HCT116 (cell line): ENCODE data around the gene DHRSX. TPM values are rescaled to one million over a fixed set of nuclear protein-coding genes. Genes with fewer than 3 reads are reported as not detected.

Experiments used
- ATAC-seq: fragments of 200-7000 bp; cut with Tn5 transposase; 2 replicates; pipeline ENCODE4 v1.9.1; 2020; ENCODE audit warnings: mild to moderate bottlenecking, moderate library complexity
- BruUV-seq: library from RNA; stranded (reverse); fragments of 400-500 nt; replicated peaks from 2 replicates; lab custom pipeline; 2021; lab: Mats Ljungman, UMichigan
- CTCF ChIA-PET: fragments of 300-600 bp; sonication (Branson Sonifier 250); formaldehyde crosslinking; loops from one replicate; lab custom pipeline; 2021; ENCODE audit warnings: antibody characterized with exemption; lab: Charles Lee
- POLR2A ChIA-PET: fragments of 300-600, 350-600 bp; sonication (Branson Sonifier 250); formaldehyde crosslinking; loops from one replicate; lab custom pipeline; 2021; ENCODE audit warnings: antibody characterized with exemption; lab: Charles Lee
- RAD21 ChIA-PET, 2 experiments: fragments of 300-600 bp; sonication (Branson Sonifier 250); formaldehyde crosslinking; loops; one replicate each; lab custom pipeline; 2023; ENCODE audit warnings: low total read pairs in 2 of 2; ENCODE audit not compliant: uncharacterized antibody in 2 of 2, unreplicated experiment in 2 of 2, low non-redundant PET in 1 of 2; lab: Charles Lee
- DNase-seq: peaks from one replicate; pipeline ENCODE4 v3.0.0-alpha.2; 2010; ENCODE audit warnings: low read depth, low spot score
- H2AFZ ChIP-seq: fragments of 200-600 bp; shearing (Covaris generic), sonication (generic); 2 replicates; pipeline ENCODE4 v1.6.1; 2017; ENCODE audit warnings: low read depth, mixed run types, mixed read lengths, antibody characterized with exemption, low read length; ENCODE audit not compliant: poor library complexity, severe bottlenecking
- H3K27ac ChIP-seq: 2 replicates; pipeline ENCODE4 v1.5.1; 2012; ENCODE audit warnings: low read depth, low read length
- H3K27me3 ChIP-seq: fragments of 200-600 bp; sonication (generic); 2 replicates; pipeline ENCODE4 v1.6.1; 2016; ENCODE audit warnings: mixed run types, low read length, mixed read lengths; ENCODE audit not compliant: insufficient read depth
- H3K36me3 ChIP-seq, 2 experiments: fragments of 200-500 bp in 1 of 2; fragments of 200-600 bp in 1 of 2; sonication (Bioruptor generic) in 1 of 2; sonication (generic) in 1 of 2; 2 replicates each; pipeline versions ENCODE4 v1.5.1 to v1.6.1; 2014 to 2016; ENCODE audit warnings: low read length in 2 of 2, inconsistent platforms in 1 of 2, mixed read lengths in 1 of 2, mixed run types in 1 of 2; ENCODE audit not compliant: insufficient read depth in 2 of 2, control insufficient read depth in 1 of 2
- H3K4me1 ChIP-seq, 2 experiments: fragments of 200-600 bp in 1 of 2; sonication (generic) in 1 of 2; 2 replicates each; pipeline versions ENCODE4 v1.5.1 to v1.6.1; 2012 to 2017; ENCODE audit warnings: low read length in 2 of 2, inconsistent platforms in 1 of 2, mild to moderate bottlenecking in 1 of 2, mixed read lengths in 1 of 2, mixed run types in 1 of 2, moderate library complexity in 1 of 2; ENCODE audit not compliant: insufficient read depth in 2 of 2, control insufficient read depth in 1 of 2
- H3K4me2 ChIP-seq: fragments of 200-600 bp; sonication (generic); 2 replicates; pipeline ENCODE4 v1.6.1; 2017; ENCODE audit warnings: mixed run types, low read length, mixed read lengths
- H3K4me3 ChIP-seq, 2 experiments: fragments of 200-600 bp in 1 of 2; sonication (generic) in 1 of 2; replicated peaks in 1 of 2; 2 replicates each; pipeline ENCODE4 v1.5.1; 2011 to 2016; ENCODE audit warnings: low read length in 2 of 2, control low read depth in 1 of 2, low read depth in 1 of 2, mild to moderate bottlenecking in 1 of 2, mixed read lengths in 1 of 2, mixed run types in 1 of 2
- H3K79me2 ChIP-seq: fragments of 200-600 bp; sonication (generic); 2 replicates; pipeline ENCODE4 v1.6.1; 2017; ENCODE audit warnings: mild to moderate bottlenecking, mixed run types, low read length, moderate library complexity, mixed read lengths; ENCODE audit not compliant: insufficient read depth
- H3K9ac ChIP-seq: fragments of 200-600 bp; sonication (generic); 2 replicates; pipeline ENCODE4 v1.6.1; 2016; ENCODE audit warnings: low read length, mixed read lengths
- H3K9me2 ChIP-seq: fragments of 200-600 bp; sonication (generic), shearing (Covaris generic); 2 replicates; pipeline ENCODE4 v1.6.1; 2017; ENCODE audit warnings: mixed run types, mild to moderate bottlenecking, moderate library complexity; ENCODE audit not compliant: insufficient read depth
- H3K9me3 ChIP-seq, 2 experiments: fragments of 200-500 bp in 1 of 2; fragments of 200-600 bp in 1 of 2; sonication (Bioruptor generic) in 1 of 2; sonication (generic) in 1 of 2; 2 replicates each; pipeline ENCODE4 v1.6.1; 2014 to 2017; ENCODE audit warnings: low read length in 2 of 2, mixed read lengths in 2 of 2, inconsistent platforms in 1 of 2, low read depth in 1 of 2, mild to moderate bottlenecking in 1 of 2, mixed run types in 1 of 2, moderate library complexity in 1 of 2; ENCODE audit not compliant: control insufficient read depth in 1 of 2, insufficient read depth in 1 of 2
- H4K20me1 ChIP-seq: fragments of 200-600 bp; sonication (generic), shearing (Covaris generic); 2 replicates; pipeline ENCODE4 v1.6.1; 2017; ENCODE audit warnings: mixed run types, mild to moderate bottlenecking, moderate library complexity; ENCODE audit not compliant: insufficient read depth
- CBX3 ChIP-seq: IDR thresholded peaks from 2 replicates; pipeline ENCODE4 v1.6.1; 2012; ENCODE audit warnings: low read depth
- CTCF ChIP-seq, 3 experiments: fragments of 200-600 bp in 1 of 3; sonication (generic) in 1 of 3; IDR thresholded peaks in 2 of 3; conservative IDR thresholded peaks in 1 of 3; 2 replicates each; pipeline ENCODE4 v1.5.1; 2012 to 2017; ENCODE audit warnings: low read depth in 2 of 3, low read length in 2 of 3, antibody characterized with exemption in 1 of 3, borderline replicate concordance in 1 of 3, control low read depth in 1 of 3, mild to moderate bottlenecking in 1 of 3, mixed read lengths in 1 of 3, mixed run types in 1 of 3, moderate library complexity in 1 of 3; ENCODE audit not compliant: insufficient read depth in 1 of 3
- EGR1 ChIP-seq: IDR thresholded peaks from 2 replicates; pipeline ENCODE4 v1.6.1; 2012; ENCODE audit warnings: low read depth
- EZH2 ChIP-seq: fragments of 200-600 bp; sonication (generic); IDR thresholded peaks from 2 replicates; pipeline ENCODE4 v1.6.1; 2017; ENCODE audit warnings: antibody characterized with exemption, mixed run types
- JUND ChIP-seq: IDR thresholded peaks from 2 replicates; pipeline ENCODE4 v1.6.1; 2012
- SIN3A ChIP-seq: IDR thresholded peaks from 2 replicates; pipeline ENCODE4 v1.6.1; 2012; ENCODE audit warnings: low read depth
- SP1 ChIP-seq: IDR thresholded peaks from 2 replicates; pipeline ENCODE4 v1.6.1; 2012; ENCODE audit warnings: low read depth
- SRF ChIP-seq: IDR thresholded peaks from 2 replicates; pipeline ENCODE4 v1.6.1; 2012; ENCODE audit warnings: low read depth
- YY1 ChIP-seq: IDR thresholded peaks from 2 replicates; pipeline ENCODE4 v1.6.1; 2011; ENCODE audit warnings: low read length, low read depth, moderate library complexity, mild to moderate bottlenecking; ENCODE audit not compliant: insufficient replicate concordance; ENCODE audit errors: extremely low read depth
- ZFX ChIP-seq: fragments of 450-650 bp; IDR thresholded peaks from 2 replicates; pipeline ENCODE4 v1.6.1; 2017
- intact Hi-C: fragments of 100-400 bp; cut with micrococcal nuclease; formaldehyde crosslinking; loops from 2 replicates; pipeline ENCODE4 v1.10.0; 2022
- total RNA-seq: library from RNA; stranded (reverse); gene quantifications from one replicate; pipeline ENCODE4 v1.2.1, GENCODE V29; 2021; ENCODE audit not compliant: unreplicated experiment
- TF ChIP-seq, protein P1 (sequence below): IDR thresholded peaks from 2 replicates; pipeline ENCODE4 v1.6.1; 2012

The DHRSX gene
- total RNA-seq, 1 experiment from 2014 or later: 11.9 TPM

DNA sequence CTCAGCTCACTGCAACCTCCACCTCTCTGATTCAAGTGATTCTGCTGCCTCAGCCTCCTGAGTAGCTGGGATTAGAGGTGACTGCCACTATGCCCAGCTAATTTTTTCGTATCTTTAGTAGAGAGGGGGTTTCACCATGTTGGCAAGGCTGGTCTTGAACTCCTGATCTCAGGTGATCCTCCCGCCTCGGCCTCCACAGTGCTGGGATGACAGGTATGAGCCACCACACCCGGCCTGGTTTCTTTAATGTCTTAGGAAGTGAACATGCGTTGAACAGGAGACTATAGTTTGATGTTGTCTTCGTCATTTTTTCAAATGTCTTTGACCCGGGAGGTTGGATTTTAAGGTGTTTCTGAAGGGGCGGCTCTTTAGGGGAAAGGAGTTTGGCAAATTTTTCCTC, 91.0 kb downstream of the DHRSX start:
- H3K36me3 ChIP-seq: peaks cover 0 to 5% of the 10 kb centered on the region in 2 experiments; a peak in 1 of 4 replicates
- ChIA-PET CTCF (no interaction called here), RAD21 (no interaction called here), POLR2A (no interaction called here)
- no peak overlapping the region for H3K9ac ChIP-seq
- no peaks in the 10 kb centered on the region for H3K9me3 ChIP-seq
- H3K4me1 ChIP-seq: peaks cover 21 to 26% of the 10 kb centered on the region in 2 experiments
- H3K4me2 ChIP-seq: peak overlapping the region; percentile 62; the same call in 1 of the 2 replicates
- no peak for ATAC-seq
- no TSS peak for BruUV-seq
- TF ChIP-seq JUND (no peak), CBX3 (no peak), CTCF (IDR thresholded peaks at IDR 0.05 in 2 of 3, conservative IDR thresholded peaks at IDR 0.05 in 1 of 3; ENCODE audit: borderline replicate concordance in 1 of 3, insufficient read depth in 1 of 3, low read depth in 2 of 3, low read length in 2 of 3) (no peak), SP1 (no peak), EGR1 (no peak)
- TF ChIP-seq, protein P1, sequence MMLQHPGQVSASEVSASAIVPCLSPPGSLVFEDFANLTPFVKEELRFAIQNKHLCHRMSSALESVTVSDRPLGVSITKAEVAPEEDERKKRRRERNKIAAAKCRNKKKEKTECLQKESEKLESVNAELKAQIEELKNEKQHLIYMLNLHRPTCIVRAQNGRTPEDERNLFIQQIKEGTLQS: no peak
- H3K4me3 ChIP-seq: no peak overlapping the region
- no peak for DNase-seq
- no peaks in the 10 kb centered on the region for H3K79me2 ChIP-seq
- no peak overlapping the region for H2AFZ ChIP-seq
- H3K27me3 ChIP-seq: no peaks in the 10 kb centered on the region
- no peaks in the 10 kb centered on the region for H3K9me2 ChIP-seq
- H4K20me1 ChIP-seq: no peaks in the 10 kb centered on the region
- intact Hi-C loops: no loop called here
- peak overlapping the region; percentile 61 for H3K27ac ChIP-seq

DNA sequence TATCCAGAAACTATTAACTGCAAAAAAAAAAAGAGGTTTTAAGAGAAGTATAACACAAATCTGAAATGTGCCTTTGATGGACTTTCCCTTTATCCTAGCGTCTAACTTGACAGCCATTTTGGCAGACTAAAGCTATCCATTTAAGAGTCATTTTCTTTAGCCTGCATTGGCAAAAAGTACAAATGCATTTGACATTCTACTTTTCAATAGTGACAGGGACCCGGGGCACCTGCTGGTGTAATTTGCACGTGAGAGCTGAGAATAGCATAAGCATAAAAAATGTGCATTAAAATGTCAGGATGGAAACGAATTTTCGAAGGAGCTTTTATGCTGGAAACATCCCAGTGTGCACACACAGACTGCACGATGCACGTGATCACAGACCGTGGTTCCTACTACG, 91.9 kb downstream of the DHRSX start:
- TF ChIP-seq EZH2 (no peak), CTCF (IDR thresholded peaks at IDR 0.05 in 2 of 3, conservative IDR thresholded peaks at IDR 0.05 in 1 of 3; ENCODE audit: borderline replicate concordance in 1 of 3, insufficient read depth in 1 of 3, low read depth in 2 of 3, low read length in 2 of 3) (no peak), CBX3 (no peak), SIN3A (no peak), ZFX (no peak), YY1 (no peak), SRF (no peak)
- TF ChIP-seq, all 23 proteins: peak for 0
- H3K36me3 ChIP-seq: peaks cover 0 to 5% of the 10 kb centered on the region in 2 experiments; a peak in 1 of 4 replicates
- ChIA-PET RAD21 (no interaction called here), POLR2A (no interaction called here), CTCF (no interaction called here)
- intact Hi-C loops: no loop called here
- H3K79me2 ChIP-seq: no peaks in the 10 kb centered on the region
- H3K4me3 ChIP-seq: no peak overlapping the region
- no peaks in the 10 kb centered on the region for H4K20me1 ChIP-seq
- no peak for DNase-seq
- no peak for ATAC-seq
- no TSS peak for BruUV-seq
- no peak overlapping the region for H3K27ac ChIP-seq
- H3K9me2 ChIP-seq: no peaks in the 10 kb centered on the region
- H3K27me3 ChIP-seq: no peaks in the 10 kb centered on the region
- no peaks in the 10 kb centered on the region for H3K9me3 ChIP-seq
- H3K9ac ChIP-seq: no peak overlapping the region
- H3K4me2 ChIP-seq: no peak overlapping the region
- no peak overlapping the region for H2AFZ ChIP-seq
- H3K4me1 ChIP-seq: peaks cover 26 to 34% of the 10 kb centered on the region in 2 experiments
